Muscle layer of colon (tissue), 2 donors: ENCODE data around the gene GHSR.

Source experiments
- H3K27ac ChIP-seq: one replicate; pipeline ENCODE4 v1.7.0; 2013; ENCODE audit warnings: low read depth, mild to moderate bottlenecking, low read length, moderate library complexity
- H3K27me3 ChIP-seq, 2 donors: one replicate each; pipeline ENCODE4 v1.7.0; 2013; ENCODE audit warnings: low read length in 2 of 2, mild to moderate bottlenecking in 2 of 2; ENCODE audit not compliant: insufficient read depth in 2 of 2, control insufficient read depth in 1 of 2
- H3K36me3 ChIP-seq: one replicate; pipeline ENCODE4 v1.7.0; 2013; ENCODE audit warnings: mild to moderate bottlenecking, low read length; ENCODE audit not compliant: insufficient read depth
- H3K4me1 ChIP-seq: one replicate; pipeline ENCODE4 v1.7.0; 2013; ENCODE audit warnings: mild to moderate bottlenecking, low read length; ENCODE audit not compliant: insufficient read depth
- H3K4me3 ChIP-seq, 2 donors: one replicate each; pipeline ENCODE4 v1.7.0; 2013; ENCODE audit warnings: low read length in 2 of 2, low read depth in 1 of 2, mild to moderate bottlenecking in 1 of 2, moderate library complexity in 1 of 2
- H3K9ac ChIP-seq: one replicate; pipeline ENCODE4 v1.7.0; 2013; ENCODE audit warnings: low read length
- H3K9me3 ChIP-seq: one replicate; pipeline ENCODE4 v1.7.0; 2013; ENCODE audit warnings: mild to moderate bottlenecking, low read length
- donor health status: abdominal sarcoma.
- donor health status: Adenocarcinoma of cecum.

The GHSR gene

GRCh38 chr3:172394692-172395091 is 53.6 kb downstream of the GHSR start:
- H3K4me3 ChIP-seq, result no peak overlapping the region
- no peaks in the 10 kb centered on the region for H3K36me3 ChIP-seq
- H3K27ac ChIP-seq, result no peak overlapping the region
- H3K9me3 ChIP-seq, result no peaks in the 10 kb centered on the region
- H3K4me1 ChIP-seq, result peaks cover 12% of the 10 kb centered on the region
- H3K9ac ChIP-seq, result no peak overlapping the region
- no peaks in the 10 kb centered on the region for H3K27me3 ChIP-seq
